HepG2 (cell line): ENCODE data around the gene ICAM3. TPM values are rescaled to one million over a fixed set of nuclear protein-coding genes. Genes with fewer than 3 reads are reported as not detected.

Experiments used
- BHLHE40 ChIP-seq: IDR thresholded peaks from 2 replicates; pipeline ENCODE4 v1.6.1; 2011; ENCODE audit warnings: low read length, improper control_type of control experiment
- DNMT3B ChIP-seq: conservative IDR thresholded peaks from 2 replicates; pipeline ENCODE4 v1.6.1; 2016; ENCODE audit warnings: missing biosample characterization, control low read depth
- GZF1 ChIP-seq: sonication (generic); formaldehyde crosslinking; IDR thresholded peaks from 2 replicates; pipeline ENCODE4 v1.5.1; 2020; ENCODE audit warnings: mild to moderate bottlenecking, missing genetic modification reagents
- HMG20B ChIP-seq: conservative IDR thresholded peaks from 2 replicates; pipeline ENCODE4 v1.6.1; 2016; ENCODE audit warnings: missing genetic modification reagents, missing compliant biosample characterization
- ISL2 ChIP-seq: sonication (generic); formaldehyde crosslinking; IDR thresholded peaks from 2 replicates; pipeline ENCODE4 v1.5.0; 2020; ENCODE audit warnings: missing genetic modification reagents
- MAFK ChIP-seq, 2 experiments: IDR thresholded peaks in 1 of 2; conservative IDR thresholded peaks in 1 of 2; 2 replicates each; pipeline ENCODE4 v1.6.1; 2011; ENCODE audit warnings: improper control_type of control experiment in 2 of 2, low read length in 2 of 2
- MEF2D ChIP-seq: sonication (generic); formaldehyde crosslinking; IDR thresholded peaks from 2 replicates; pipeline ENCODE4 v1.5.1; 2020; ENCODE audit warnings: mild to moderate bottlenecking, missing genetic modification reagents
- MXD1 ChIP-seq: sonication (generic); formaldehyde crosslinking; IDR thresholded peaks from 2 replicates; pipeline ENCODE4 v1.4.0; 2020; ENCODE audit warnings: mild to moderate bottlenecking, missing genetic modification reagents
- NFE2 ChIP-seq: sonication (generic); formaldehyde crosslinking; IDR thresholded peaks from 2 replicates; pipeline ENCODE4 v1.4.0; 2020; ENCODE audit warnings: missing genetic modification reagents
- PLRG1 ChIP-seq: fragments of 450-650 bp; conservative IDR thresholded peaks from 2 replicates; pipeline ENCODE4 v1.6.1; 2016
- REST ChIP-seq, 2 experiments: IDR thresholded peaks; 2 replicates each; pipeline ENCODE4 v1.6.1; 2011 to 2012; ENCODE audit warnings: low read length in 2 of 2, borderline replicate concordance in 1 of 2, low read depth in 1 of 2, mild to moderate bottlenecking in 1 of 2, moderate library complexity in 1 of 2
- SAP130 ChIP-seq: IDR thresholded peaks from 2 replicates; pipeline ENCODE4 v1.6.1; 2016; ENCODE audit warnings: low read depth
- SP5 ChIP-seq: IDR thresholded peaks from 2 replicates; pipeline ENCODE4 v1.6.1; 2016; ENCODE audit warnings: low read depth, borderline replicate concordance
- TRIM24 ChIP-seq: sonication (generic); formaldehyde crosslinking; IDR thresholded peaks from 2 replicates; pipeline ENCODE4 v1.8.0; 2022; ENCODE audit warnings: mild to moderate bottlenecking, missing genetic modification reagents
- ZNF333 ChIP-seq: sonication (generic); formaldehyde crosslinking; IDR thresholded peaks from 2 replicates; pipeline ENCODE4 v1.4.0; 2020; ENCODE audit warnings: mild to moderate bottlenecking, missing genetic modification reagents, borderline replicate concordance
- ZNF589 ChIP-seq: sonication (generic); formaldehyde crosslinking; conservative IDR thresholded peaks from 2 replicates; pipeline ENCODE4 v1.8.0; 2022; ENCODE audit warnings: mild to moderate bottlenecking, moderate library complexity, missing genetic modification reagents
- ZNF598 ChIP-seq: sonication (generic); formaldehyde crosslinking; IDR thresholded peaks from 2 replicates; pipeline ENCODE4 v1.5.1; 2020; ENCODE audit warnings: mild to moderate bottlenecking, missing genetic modification reagents, borderline replicate concordance
- ZNF749 ChIP-seq: sonication (generic); formaldehyde crosslinking; IDR thresholded peaks from 2 replicates; pipeline ENCODE4 v1.8.0; 2022; ENCODE audit warnings: mild to moderate bottlenecking, missing genetic modification reagents, moderate library complexity, borderline replicate concordance
- ZNF761 ChIP-seq: sonication (generic); formaldehyde crosslinking; conservative IDR thresholded peaks from 2 replicates; pipeline ENCODE4 v1.4.0; 2020; ENCODE audit warnings: mild to moderate bottlenecking, missing genetic modification reagents
- ZNF83 ChIP-seq: sonication (generic); formaldehyde crosslinking; IDR thresholded peaks from 2 replicates; pipeline ENCODE4 v1.4.0; 2020; ENCODE audit warnings: missing genetic modification reagents, mild to moderate bottlenecking, borderline replicate concordance
- ZXDC ChIP-seq: sonication (generic); formaldehyde crosslinking; IDR thresholded peaks from 2 replicates; pipeline ENCODE4 v1.5.0; 2020; ENCODE audit warnings: mild to moderate bottlenecking, missing genetic modification reagents
- polyA plus RNA-seq, 8 experiments: library from polyadenylated mRNA; depleted of rRNA in 3 of 8; stranded (reverse) in 7 of 8; unstranded in 1 of 8; fragments of >200 nt; fragmentation: Illumina TruSeq in 4 of 8; extraction: Trizol in 4 of 8; gene quantifications; 2 replicates each; pipeline versions ENCODE4 v1.2.1 to v1.2.3, GENCODE V29; 2011 to 2016; ENCODE audit warnings: low read depth in 4 of 8, missing spikeins in 1 of 8, mixed read lengths in 1 of 8; ENCODE audit not compliant: insufficient read depth in 1 of 8
- total RNA-seq, 5 experiments: library from RNA; depleted of rRNA; stranded (reverse); fragments of >200 nt; fragmentation: Illumina TruSeq; extraction: Trizol; gene quantifications; 2 replicates each; pipeline ENCODE4 v1.2.3, GENCODE V29; 2016; ENCODE audit warnings: low read depth in 1 of 5
- TF ChIP-seq, protein P1 (sequence below): sonication (generic); formaldehyde crosslinking; IDR thresholded peaks from 2 replicates; pipeline ENCODE4 v1.5.0; 2020; ENCODE audit warnings: missing genetic modification reagents

Gene ICAM3
- total and polyA plus RNA-seq, 2 of the 13 experiments (the other 11 are each of a cell fraction or from before 2014, with no cell fraction given) = 14.1 to 21.0 TPM

DNA sequence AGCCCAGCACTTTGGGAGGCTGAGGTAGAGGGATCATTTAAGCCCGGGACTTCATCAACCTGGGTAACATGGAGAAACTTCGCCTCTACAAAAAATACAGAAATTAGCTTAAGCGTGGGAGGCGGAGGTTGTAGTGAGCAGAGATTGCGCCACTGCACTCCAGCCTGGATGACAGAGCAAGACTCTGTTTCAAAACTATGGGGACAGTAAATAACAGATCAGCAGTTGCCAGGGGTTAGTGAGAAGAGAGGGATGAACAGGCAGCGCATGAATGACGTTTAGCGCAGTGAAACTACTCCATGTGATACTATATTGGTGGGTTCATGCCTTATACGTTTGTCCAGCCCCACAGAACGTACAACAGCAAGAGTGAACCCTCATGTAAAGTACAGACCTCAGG lies 7.1 kb upstream of the ICAM3 start (continued):
- TF ChIP-seq ZXDC (no peak), MEF2D (CRISPR knock-in tag) (no peak), GZF1 (CRISPR knock-in tag) (no peak), MXD1 (CRISPR knock-in tag) (no peak), BHLHE40 (no peak), ZNF83 (CRISPR knock-in tag) (no peak), ZNF589 (CRISPR knock-in tag) (no peak), HMG20B (CRISPR knock-in tag) (no peak), ZNF761 (no peak), TRIM24 (CRISPR knock-in tag) (no peak), DNMT3B (CRISPR knock-in tag) (no peak), ZNF333 (CRISPR knock-in tag) (no peak), ZNF598 (CRISPR knock-in tag) (no peak), PLRG1 (no peak), ISL2 (no peak), SAP130 (peak; percentile 77), MAFK (conservative IDR thresholded peaks at IDR 0.05 in 1 of 2, IDR thresholded peaks at IDR 0.05 in 1 of 2; ENCODE audit: low read length in 2 of 2) (peak in 1 of 2 experiments; percentile 5; a peak in 1 of 4 replicates), NFE2 (CRISPR knock-in tag) (peak; percentile 22; the same call in 1 of the 2 replicates), SP5 (CRISPR knock-in tag) (0 out of 2 replicates have a peak, but pooled peaks have one; percentile 17), ZNF749 (CRISPR knock-in tag) (no peak), REST (IDR thresholded peaks at IDR 0.05; ENCODE audit: borderline replicate concordance in 1 of 2, low read depth in 1 of 2, low read length in 2 of 2) (no peak)
- TF ChIP-seq, protein P1, sequence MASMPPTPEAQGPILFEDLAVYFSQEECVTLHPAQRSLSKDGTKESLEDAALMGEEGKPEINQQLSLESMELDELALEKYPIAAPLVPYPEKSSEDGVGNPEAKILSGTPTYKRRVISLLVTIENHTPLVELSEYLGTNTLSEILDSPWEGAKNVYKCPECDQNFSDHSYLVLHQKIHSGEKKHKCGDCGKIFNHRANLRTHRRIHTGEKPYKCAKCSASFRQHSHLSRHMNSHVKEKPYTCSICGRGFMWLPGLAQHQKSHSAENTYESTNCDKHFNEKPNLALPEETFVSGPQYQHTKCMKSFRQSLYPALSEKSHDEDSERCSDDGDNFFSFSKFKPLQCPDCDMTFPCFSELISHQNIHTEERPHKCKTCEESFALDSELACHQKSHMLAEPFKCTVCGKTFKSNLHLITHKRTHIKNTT (CRISPR knock-in tag) = no peak
